Stimulated activated CD8-positive, alpha-beta memory T cell treated with anti-CD3 and anti-CD28 coated beads, Interleukin-12 subunit alpha, Interleukin-12 subunit beta, amount 100 ng/mL, for 1 hour (primary cell): ENCODE results near the gene AEBP1.

Experiments used
- DNase-seq: peaks from one replicate; pipeline ENCODE4 v3.0.0-alpha.2; 2020; ENCODE audit warnings: low read depth

Gene AEBP1

DNA sequence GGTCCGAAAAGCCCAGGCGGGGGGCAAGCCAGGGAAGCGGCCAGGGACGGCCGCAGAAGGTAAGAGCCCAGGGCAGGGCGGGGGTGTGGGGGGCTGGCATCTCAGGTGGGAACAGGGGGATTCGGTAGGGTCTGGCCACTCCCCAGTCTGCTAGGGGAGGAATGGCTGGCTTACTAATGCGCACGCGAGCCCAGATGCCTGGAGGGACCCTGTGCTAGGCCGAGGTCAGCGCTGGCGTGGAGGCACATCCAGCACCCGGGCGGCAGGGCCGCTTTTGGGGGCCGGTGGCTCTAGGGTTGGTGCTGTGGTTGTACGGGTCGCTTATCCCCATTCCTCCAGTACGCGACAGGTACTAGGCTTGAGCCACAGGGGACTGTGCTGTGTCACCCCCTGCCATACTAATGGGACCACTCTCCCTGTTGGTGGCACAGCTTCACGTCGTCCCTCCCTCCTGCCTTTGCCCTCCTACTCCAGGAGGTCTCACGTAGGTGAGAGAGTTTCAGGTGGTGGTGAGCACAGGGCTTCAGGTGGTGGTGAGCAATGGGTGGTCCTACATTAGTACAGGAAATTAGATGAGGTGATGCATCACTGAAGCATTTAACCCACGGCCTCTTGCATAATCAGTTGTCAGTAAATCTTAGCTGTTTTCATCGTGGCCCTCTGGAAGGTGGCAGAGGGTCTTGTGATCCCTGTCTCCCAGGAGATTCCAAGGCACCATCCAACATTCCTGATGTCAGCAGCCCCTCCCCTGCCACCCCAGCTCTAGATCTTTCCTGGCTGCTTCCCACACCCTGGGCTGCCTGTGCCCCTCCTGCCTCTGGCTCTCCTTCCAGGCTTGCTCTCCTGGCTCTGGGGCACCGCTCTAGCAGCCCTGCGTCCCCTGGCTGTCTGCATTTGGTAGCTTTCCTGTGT is 971 bp downstream of the AEBP1 start:
- no peak for DNase-seq

DNA sequence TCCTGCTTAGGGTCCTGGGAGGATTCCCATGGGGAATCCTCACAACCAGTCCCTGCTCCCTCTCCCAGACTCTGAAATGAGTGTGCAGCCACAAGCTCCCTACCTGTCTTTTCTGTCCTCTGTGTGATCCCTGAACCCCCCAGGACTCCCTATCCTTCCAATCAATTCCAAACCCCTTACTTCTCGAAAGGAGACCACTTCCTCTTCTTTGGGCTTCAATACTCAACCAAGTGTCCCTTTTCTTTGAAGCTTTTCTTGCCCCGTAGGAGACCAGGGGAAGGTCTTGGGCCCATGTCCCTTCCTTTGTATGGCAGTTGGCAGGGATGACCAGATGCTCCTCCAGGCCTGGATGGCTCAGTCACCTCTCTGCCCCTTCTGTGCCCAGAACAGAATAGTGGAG is 1.7 kb downstream of the AEBP1 start:
- DNase-seq = no peak

DNA sequence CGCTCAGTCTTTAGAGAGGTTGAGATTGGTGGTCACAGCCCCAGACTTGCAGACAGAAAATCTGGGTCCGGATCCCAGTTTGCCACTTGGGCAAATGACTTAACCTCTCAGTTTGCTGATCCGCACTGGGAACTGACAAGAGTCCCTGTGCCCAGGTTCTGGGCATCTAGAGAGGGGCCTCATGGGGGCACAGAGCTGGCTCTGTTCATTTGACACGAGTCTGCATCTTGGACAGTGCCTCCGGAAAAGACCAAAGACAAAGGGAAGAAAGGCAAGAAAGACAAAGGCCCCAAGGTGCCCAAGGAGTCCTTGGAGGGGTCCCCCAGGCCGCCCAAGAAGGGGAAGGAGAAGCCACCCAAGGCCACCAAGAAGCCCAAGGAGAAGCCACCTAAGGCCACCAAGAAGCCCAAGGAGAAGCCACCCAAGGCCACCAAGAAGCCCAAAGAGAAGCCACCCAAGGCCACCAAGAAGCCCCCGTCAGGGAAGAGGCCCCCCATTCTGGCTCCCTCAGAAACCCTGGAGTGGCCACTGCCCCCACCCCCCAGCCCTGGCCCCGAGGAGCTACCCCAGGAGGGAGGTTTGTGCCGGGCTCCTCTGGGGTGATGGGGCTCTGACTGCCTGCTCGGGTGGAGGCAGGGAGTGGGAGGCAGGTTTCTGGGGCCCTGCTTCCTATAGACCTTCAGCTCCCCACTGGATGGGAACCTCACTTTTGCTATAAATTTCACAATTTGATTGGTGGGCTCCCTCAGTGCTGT is 2.3 kb downstream of the AEBP1 start:
- DNase-seq = no peak

DNA sequence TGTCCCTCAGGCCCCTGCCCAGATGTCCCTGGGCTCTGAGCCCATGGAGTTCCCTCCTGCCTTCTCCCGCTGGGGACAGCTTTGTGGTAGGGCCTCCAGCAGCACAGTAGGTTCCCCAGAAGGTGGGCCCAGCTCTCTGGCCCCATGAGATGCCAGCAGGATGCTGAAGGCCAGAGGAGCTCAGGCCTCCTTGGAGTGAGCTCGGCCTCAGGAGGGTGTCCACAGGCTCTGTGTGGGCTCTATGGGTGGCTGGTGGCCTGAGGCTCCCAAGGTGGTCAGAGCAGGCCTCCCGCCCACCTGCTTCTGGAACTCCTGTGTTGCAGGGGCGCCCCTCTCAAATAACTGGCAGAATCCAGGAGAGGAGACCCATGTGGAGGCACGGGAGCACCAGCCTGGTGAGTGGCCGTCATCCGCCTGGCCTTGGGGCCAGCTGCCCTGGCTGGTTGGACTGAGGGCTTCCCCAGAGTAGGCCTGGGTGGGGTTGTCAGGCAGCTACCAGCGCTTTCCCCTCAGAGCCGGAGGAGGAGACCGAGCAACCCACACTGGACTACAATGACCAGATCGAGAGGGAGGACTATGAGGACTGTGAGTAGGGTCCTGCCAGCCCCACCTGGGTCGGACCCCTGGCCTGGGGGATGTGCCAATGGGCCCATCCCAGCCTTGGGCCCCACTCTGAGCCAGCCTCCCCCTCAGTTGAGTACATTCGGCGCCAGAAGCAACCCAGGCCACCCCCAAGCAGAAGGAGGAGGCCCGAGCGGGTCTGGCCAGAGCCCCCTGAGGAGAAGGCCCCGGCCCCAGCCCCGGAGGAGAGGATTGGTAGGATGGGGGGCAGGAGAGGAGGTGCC is 3.2 kb downstream of the AEBP1 start:
- DNase-seq = no peak

DNA sequence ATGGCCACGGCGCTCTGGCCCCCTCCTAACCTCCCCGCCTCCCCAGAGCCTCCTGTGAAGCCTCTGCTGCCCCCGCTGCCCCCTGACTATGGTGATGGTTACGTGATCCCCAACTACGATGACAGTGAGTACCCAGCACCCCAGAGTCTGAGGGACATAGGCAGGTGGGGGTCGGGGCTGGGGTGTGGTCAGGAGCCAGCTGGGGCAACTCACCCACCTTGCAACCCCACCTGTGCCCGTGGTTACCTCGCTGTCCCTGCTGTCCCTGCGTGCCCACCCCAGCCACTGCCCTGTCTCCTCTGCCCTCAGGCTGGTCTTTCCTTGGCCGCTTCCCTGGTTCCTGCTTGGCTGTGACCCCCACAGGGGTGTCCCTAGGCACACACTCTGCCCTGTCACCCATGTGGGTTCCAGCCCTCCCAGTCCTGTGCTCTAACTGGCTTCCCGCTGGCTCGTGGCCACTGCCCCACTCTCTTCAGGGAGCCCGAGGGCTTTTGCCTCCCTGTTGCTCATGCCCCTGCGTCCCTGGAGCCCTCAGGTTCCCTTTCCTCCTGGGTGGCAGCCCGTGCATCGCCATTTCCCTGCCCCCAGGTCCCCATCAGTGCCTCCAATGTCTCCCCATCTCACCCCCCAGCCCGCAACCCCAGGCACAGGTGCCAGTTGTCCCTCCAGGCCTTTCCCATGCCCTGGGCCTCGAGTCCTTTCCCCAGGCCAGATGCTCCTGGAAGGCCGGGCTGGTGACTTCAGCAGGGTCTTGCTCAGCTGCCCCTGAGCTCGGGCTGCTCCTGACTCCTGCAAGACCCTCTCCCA is 4.0 kb downstream of the AEBP1 start:
- DNase-seq = no peak

DNA sequence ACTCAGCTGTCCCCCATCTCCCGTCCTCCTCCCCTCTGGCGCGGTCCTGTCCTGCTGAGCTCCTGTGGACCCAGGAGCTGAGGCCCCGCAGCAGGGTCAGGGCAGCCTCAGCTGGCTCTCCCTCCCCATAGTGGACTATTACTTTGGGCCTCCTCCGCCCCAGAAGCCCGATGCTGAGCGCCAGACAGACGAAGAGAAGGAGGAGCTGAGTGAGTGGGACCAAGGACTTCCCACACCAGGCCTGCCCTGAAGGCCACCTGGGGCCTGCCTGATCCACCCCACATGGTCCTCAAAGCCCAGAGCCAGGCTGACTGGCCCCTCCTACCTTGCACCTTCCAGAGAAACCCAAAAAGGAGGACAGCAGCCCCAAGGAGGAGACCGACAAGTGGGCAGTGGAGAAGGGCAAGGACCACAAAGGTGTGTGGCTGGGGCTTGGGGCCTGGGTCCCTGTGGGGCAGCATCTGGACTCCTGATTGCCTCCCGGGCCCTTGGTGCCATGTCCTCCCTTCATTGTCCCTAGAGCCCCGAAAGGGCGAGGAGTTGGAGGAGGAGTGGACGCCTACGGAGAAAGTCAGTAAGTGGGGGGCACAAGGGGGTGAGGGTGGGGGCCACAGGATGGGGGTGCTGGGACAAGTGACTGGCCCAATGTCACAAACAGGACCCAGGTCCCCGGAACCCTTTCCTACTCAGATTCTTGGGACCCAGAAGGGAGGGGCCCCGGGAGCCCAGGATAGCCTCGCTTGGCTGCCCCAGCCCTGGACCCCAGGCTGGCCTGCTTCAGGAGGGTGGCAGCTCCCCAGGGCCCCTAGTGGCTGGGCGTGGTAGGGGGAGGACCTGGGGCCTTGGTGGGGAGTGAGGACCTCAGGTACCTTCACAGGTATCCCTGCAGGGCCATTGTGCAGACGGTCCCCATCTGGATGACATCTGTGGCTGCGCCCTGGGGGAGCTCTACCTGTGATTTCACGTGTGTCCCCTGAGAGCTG is 4.9 kb downstream of the AEBP1 start:
- DNase-seq = no peak

DNA sequence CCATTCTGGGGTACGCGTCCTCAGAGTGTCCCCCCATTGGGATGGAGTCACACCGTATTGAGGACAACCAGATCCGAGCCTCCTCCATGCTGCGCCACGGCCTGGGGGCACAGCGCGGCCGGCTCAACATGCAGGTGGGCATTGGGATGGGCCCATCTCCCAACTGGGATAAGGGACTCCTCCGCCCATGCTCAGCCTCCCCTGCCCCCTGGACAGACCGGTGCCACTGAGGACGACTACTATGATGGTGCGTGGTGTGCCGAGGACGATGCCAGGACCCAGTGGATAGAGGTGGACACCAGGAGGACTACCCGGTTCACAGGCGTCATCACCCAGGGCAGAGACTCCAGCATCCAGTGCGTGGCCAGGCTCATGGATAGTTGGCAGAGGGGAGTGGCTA is 5.8 kb downstream of the AEBP1 start:
- DNase-seq = no peak

DNA sequence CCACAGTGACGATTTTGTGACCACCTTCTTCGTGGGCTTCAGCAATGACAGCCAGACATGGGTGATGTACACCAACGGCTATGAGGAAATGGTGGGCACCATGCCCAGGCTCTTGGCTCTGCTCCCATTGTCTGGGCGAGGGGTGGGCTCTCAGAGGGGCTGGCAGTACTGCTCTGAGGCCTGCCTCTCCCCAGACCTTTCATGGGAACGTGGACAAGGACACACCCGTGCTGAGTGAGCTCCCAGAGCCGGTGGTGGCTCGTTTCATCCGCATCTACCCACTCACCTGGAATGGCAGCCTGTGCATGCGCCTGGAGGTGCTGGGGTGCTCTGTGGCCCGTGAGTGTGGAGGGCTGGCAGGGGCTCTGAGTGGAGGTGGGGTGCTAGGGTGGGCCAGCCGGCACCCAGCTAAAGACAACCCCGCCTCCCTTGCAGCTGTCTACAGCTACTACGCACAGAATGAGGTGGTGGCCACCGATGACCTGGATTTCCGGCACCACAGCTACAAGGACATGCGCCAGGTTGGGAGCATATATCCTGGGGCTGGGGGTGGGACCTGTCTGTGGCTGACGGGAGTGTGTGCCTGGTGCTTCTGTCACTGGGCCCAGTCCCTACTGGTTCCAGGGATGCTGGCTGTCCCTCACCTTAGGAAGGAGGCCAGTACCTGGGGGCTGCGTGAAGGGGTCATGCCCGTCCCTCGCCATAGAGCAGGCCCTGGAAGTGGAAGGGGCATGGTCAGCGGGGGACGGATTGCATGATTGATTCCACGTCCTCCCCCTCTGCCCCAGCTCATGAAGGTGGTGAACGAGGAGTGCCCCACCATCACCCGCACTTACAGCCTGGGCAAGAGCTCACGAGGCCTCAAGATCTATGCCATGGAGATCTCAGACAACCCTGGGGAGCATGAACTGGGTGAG is 6.8 kb downstream of the AEBP1 start:
- DNase-seq = no peak

DNA sequence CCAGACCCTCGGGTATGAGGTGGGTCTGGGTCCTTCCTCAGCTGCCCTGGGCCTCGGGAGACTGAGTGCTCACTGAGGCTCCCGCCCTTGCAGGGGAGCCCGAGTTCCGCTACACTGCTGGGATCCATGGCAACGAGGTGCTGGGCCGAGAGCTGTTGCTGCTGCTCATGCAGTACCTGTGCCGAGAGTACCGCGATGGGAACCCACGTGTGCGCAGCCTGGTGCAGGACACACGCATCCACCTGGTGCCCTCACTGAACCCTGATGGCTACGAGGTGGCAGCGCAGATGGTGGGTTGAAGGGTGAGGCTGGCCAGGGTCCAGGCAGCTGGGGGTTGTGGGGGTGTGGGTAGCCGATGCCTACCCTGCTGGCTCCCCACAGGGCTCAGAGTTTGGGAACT is 7.6 kb downstream of the AEBP1 start:
- DNase-seq = no peak

DNA sequence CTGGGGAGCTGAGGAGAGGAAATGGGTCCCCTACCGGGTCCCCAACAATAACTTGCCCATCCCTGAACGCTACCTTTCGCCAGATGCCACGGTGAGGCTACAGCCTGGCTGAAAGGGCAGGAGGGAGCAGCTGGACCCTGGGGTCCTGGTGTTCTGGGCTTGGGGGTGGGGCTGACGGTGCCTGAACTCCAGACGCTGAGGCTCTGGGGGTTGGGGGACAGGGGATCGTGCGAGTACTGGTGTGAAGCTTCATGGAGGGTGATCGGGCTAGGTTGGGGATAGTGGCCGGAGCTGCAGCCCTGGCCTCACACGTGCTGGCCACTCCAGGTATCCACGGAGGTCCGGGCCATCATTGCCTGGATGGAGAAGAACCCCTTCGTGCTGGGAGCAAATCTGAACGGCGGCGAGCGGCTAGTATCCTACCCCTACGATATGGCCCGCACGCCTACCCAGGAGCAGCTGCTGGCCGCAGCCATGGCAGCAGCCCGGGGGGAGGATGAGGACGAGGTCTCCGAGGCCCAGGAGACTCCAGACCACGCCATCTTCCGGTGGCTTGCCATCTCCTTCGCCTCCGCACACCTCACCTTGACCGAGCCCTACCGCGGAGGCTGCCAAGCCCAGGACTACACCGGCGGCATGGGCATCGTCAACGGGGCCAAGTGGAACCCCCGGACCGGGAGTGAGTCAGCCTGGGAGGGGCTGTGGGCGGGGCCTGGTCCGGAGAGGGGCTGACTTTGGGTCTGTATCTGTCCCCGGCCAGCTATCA is 8.3 kb downstream of the AEBP1 start:
- no peak for DNase-seq

DNA sequence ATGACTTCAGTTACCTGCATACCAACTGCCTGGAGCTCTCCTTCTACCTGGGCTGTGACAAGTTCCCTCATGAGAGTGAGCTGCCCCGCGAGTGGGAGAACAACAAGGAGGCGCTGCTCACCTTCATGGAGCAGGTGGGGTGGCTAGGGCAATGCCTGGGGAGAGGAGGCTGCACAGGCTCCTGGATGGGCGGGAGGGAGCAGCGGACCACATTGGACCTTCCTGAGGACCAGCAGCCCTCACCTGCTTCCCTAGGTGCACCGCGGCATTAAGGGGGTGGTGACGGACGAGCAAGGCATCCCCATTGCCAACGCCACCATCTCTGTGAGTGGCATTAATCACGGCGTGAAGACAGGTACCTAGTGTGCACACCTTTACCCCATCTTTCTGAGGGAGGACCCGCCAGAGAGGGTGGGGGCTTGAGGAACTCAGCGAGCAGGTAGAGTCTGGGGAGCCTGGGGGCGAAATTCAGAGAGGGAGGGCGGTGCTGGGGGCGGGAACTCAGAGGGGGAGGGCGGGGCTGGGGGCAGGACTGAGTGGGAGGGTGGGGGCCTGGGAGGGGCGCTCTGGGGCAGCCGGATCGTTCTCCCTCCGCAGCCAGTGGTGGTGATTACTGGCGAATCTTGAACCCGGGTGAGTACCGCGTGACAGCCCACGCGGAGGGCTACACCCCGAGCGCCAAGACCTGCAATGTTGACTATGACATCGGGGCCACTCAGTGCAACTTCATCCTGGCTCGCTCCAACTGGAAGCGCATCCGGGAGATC is 9.0 kb downstream of the AEBP1 start:
- DNase-seq = no peak

DNA sequence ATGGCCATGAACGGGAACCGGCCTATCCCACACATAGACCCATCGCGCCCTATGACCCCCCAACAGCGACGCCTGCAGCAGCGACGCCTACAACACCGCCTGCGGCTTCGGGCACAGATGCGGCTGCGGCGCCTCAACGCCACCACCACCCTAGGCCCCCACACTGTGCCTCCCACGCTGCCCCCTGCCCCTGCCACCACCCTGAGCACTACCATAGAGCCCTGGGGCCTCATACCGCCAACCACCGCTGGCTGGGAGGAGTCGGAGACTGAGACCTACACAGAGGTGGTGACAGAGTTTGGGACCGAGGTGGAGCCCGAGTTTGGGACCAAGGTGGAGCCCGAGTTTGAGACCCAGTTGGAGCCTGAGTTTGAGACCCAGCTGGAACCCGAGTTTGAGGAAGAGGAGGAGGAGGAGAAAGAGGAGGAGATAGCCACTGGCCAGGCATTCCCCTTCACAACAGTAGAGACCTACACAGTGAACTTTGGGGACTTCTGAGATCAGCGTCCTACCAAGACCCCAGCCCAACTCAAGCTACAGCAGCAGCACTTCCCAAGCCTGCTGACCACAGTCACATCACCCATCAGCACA is 9.7 kb downstream of the AEBP1 start:
- no peak for DNase-seq

DNA sequence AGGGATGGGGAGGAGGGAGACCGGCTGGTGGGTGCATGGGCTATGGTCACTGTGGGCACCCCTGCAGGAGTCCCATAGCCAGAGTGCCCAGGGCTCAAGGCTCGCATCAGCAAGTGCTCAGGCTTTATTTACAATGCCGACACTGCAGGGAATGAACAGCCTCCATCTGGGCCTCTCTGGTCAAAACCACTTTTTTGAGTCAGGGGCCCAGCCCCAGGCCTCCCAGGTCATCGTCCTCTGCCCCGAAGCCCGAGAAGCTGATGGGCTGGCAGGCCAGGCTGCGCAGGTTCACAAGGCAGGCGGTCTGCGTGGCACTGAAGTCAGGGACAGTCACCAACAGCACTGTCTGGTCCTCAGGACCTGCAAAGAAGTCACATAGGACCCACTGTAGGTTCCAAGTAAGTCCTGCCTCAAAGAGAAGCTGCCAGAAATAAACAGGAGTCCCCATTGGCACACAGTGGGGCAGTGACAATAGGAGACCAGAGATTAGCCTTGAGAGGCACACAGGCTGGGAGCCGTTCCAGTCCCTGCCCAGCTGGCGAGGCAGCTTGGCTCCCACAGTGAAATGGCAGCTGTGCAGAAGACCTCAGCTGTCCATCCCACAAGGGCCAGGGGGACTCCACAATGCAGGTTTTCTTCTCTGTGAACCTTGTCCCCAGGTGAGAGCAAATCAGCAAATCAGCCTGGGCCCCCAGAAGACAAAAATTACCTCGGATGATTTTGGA is 10.6 kb downstream of the AEBP1 start:
- no peak for DNase-seq

DNA sequence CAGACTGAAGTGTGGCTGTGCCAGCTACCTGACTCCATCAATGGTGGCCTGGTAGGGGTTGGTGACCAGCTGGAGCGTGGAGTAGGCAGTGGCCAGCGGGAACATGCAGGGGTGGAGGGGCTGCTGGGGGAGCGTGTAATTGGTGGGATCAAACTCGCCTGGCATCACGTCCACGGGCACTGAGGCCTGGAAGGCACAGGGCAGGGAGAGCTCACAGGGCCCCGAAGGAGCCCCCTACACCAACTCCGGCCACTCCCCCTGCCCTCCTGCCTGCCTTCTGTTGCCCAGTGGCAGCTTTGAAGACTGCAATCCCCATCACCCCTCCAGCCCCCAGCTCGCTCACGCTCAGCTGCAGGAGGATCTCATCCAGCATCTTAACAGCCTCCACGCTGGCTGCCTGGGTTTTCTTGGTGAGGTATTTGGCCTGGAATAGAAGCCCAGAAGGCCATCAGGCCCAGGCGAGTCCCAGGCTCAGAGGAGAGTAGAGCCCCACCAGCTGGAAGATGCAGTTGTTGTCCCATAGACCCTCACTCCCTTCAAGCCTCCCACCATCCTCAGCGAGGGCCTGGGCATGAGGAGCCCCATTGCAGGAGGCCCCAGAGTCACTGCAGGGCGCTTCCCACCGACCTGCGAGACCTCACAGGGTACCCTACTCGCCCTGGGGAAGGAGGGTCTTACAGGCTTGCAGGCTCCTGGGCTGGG is 12.1 kb downstream of the AEBP1 start:
- no peak for DNase-seq

DNA sequence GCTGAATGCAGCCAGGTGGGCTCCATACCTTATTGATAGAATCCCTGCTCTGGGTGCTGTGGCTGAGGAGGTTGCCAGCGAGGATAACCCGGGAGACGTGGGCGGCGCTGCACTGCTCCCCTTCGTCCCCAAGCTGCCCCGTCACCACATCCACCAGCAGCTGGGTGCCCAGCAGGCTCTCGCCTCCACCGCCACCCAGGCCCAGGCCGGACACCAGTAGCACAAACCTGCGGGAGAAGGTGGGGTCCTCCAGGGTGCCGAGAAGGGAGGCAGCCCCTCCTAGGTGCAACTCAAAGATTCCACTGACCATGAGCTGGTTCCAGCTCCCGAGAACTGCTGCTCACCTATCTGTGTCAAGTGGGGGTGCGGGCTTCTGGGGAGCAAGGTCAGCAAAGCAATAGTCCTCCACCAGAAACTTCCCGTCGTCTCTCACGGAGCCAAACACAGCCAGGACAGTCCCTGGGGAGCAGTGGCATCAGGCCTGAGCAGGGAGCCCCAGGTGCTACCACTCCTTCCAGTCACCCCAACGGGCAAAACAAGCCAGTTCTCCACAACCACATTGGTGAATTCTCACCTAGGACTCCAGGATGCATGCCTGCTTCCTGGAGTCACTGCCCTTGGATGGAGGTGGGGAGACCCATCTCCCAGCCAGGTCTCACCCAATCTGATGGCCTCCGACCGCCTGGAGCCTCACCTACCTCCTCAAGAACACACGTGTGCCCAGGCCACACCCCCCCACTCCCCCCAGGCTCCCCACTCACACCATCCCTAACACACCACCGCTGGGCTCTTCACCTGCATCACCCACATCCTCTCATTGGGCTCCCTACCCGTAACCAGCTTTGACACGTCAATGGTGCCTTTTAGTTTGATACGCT is 12.9 kb downstream of the AEBP1 start:
- DNase-seq = no peak
